DOHH2 (cell line): ENCODE measurements around the gene KCNJ1.

ENCODE experiments used
- EZH2phosphoT487 ChIP-seq: fragments of 200-600 bp; sonication (generic); IDR thresholded peaks from 2 replicates; pipeline ENCODE4 v1.6.1; 2017; ENCODE audit warnings: borderline replicate concordance, mild to moderate bottlenecking, antibody characterized with exemption, low read length, moderate library complexity, mixed read lengths
- TF ChIP-seq, protein P1 (sequence below): fragments of 200-600 bp; sonication (generic); IDR thresholded peaks from one replicate; pipeline ENCODE4 v1.5.1; 2014; ENCODE audit warnings: antibody characterized with exemption, mild to moderate bottlenecking, low read depth, low read length; ENCODE audit not compliant: poor library complexity, severe bottlenecking

DNA sequence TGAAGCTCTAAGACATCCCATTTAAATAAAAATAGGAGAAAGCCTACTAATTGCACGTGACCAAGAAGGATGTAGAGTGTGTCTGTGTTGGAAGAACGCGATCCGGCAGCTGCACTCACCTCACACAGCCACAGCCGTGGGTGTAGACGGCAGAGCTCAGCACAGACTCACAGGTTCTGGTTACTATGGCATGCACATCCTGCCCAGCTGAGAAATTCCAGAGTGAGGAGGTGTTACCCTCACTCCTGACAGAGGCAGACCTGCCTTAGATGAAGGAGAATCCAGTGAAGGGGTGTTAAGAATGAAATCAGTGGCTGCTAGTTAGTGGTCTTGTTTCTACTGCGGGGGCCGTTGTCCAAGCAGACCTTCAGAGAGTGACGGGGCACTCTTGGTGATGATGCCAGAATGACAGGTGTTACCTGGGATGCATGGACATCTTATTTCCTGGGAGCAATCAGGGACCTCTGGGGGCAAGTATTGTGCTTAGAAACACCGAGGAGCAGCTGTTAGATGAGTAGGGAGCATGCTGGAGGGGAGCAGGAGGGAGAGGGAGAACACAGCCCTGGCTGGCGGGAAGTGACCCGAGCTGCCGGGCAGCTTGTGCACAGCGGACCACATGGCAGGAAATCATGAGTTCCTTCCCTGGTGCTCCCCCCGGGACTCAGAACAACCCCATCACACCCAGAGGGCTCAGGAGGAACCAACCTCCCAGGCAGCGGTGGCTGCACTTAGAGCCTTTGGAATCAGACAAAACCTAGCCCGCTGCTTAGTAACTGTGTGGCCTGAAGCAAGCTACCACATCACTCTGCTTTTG is 36.4 kb upstream of the KCNJ1 start:
- TF ChIP-seq, protein P1, sequence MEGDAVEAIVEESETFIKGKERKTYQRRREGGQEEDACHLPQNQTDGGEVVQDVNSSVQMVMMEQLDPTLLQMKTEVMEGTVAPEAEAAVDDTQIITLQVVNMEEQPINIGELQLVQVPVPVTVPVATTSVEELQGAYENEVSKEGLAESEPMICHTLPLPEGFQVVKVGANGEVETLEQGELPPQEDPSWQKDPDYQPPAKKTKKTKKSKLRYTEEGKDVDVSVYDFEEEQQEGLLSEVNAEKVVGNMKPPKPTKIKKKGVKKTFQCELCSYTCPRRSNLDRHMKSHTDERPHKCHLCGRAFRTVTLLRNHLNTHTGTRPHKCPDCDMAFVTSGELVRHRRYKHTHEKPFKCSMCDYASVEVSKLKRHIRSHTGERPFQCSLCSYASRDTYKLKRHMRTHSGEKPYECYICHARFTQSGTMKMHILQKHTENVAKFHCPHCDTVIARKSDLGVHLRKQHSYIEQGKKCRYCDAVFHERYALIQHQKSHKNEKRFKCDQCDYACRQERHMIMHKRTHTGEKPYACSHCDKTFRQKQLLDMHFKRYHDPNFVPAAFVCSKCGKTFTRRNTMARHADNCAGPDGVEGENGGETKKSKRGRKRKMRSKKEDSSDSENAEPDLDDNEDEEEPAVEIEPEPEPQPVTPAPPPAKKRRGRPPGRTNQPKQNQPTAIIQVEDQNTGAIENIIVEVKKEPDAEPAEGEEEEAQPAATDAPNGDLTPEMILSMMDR, result no peak
- no peak for TF ChIP-seq EZH2phosphoT487
